ENCODE measurements around the gene SLC4A5.

The SLC4A5 gene

DNA sequence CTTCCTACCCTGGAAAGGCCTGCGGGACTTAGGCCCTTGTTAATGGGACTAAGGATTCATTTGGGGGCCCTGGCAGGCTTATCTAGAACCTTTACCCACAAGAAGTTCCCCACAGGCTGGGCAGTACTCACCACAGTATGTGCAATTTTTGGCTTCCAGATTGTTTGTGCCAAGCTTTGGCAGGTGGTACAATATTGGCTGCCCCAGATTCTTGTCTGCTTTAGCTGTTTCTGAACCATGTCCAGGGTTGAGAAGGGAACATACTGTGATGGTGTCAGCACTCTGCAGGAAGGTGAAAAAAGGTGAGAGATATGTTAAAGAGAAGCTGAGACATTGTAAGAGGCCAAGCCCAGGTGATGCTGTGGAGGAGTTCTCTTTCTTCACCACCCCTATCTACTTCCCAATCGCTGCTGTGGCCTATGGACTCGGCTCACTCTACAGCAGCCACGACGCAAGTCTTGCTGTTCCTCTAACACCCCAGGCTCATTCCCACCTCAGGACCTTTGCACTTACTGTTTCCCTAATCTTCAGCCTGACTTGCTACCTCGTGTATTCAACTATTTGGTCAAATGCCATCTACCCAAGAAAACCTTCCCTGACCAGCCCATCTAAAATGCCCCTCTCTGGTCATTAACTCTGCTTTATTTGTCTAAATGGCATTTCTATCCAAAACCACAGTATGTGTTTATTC, 9.2 kb downstream of the SLC4A5 start:
- no peak overlapping the region for H3K4me3 ChIP-seq (ENCODE audit: low read length in 2 of 2)
- no peaks in the 10 kb centered on the region for H3K9me3 ChIP-seq (ENCODE audit: control insufficient read depth in 2 of 2, low read length in 2 of 2)
- no peak overlapping the region for H3K27ac ChIP-seq (ENCODE audit: low read length)
- no peak overlapping the region for H3K9ac ChIP-seq (ENCODE audit: low read length in 2 of 2)
- H3K27me3 ChIP-seq (ENCODE audit: control insufficient read depth in 1 of 2, insufficient read depth in 2 of 2, low read length in 2 of 2): no peaks in the 10 kb centered on the region
- H3K4me1 ChIP-seq (ENCODE audit: control insufficient read depth, insufficient read depth, low read length): no peaks in the 10 kb centered on the region
- peaks cover 3 to 15% of the 10 kb centered on the region in 2 donors for H3K36me3 ChIP-seq (ENCODE audit: control insufficient read depth in 2 of 2, insufficient read depth in 2 of 2, low read length in 2 of 2)

DNA sequence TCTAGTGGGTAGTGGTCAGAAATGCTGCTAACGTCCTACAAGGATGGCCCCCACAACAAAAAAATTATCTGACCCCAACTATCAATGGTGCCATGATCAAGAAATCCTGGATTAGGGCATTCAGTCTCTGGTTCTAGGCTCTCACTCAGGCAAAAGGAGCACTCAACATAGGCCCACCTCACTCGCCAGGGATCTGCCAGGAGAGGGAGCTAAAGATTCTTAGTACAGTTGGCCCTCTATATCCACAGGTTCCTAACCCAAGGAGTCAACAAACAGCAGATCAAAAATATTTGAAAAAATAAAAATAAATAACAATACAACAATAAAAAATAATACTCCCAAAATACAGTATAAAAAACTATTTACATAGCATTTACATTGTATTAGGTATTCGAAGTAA, 10.0 kb downstream of the SLC4A5 start:
- H3K9me3 ChIP-seq (ENCODE audit: control insufficient read depth in 2 of 2, low read length in 2 of 2): no peaks in the 10 kb centered on the region
- peaks cover 3 to 15% of the 10 kb centered on the region in 2 donors for H3K36me3 ChIP-seq (ENCODE audit: control insufficient read depth in 2 of 2, insufficient read depth in 2 of 2, low read length in 2 of 2)
- no peak overlapping the region for H3K4me3 ChIP-seq (ENCODE audit: low read length in 2 of 2)
- no peaks in the 10 kb centered on the region for H3K27me3 ChIP-seq (ENCODE audit: control insufficient read depth in 1 of 2, insufficient read depth in 2 of 2, low read length in 2 of 2)
- H3K4me1 ChIP-seq (ENCODE audit: control insufficient read depth, insufficient read depth, low read length): no peaks in the 10 kb centered on the region
- no peak overlapping the region for H3K27ac ChIP-seq (ENCODE audit: low read length)
- H3K9ac ChIP-seq (ENCODE audit: low read length in 2 of 2): no peak overlapping the region

GRCh38 chr2:74332550-74333174, 10.6 kb downstream of the SLC4A5 start:
- H3K4me1 ChIP-seq (ENCODE audit: control insufficient read depth, insufficient read depth, low read length): no peaks in the 10 kb centered on the region
- no peaks in the 10 kb centered on the region for H3K9me3 ChIP-seq (ENCODE audit: control insufficient read depth in 2 of 2, low read length in 2 of 2)
- H3K27ac ChIP-seq (ENCODE audit: low read length): no peak overlapping the region
- H3K9ac ChIP-seq (ENCODE audit: low read length in 2 of 2): no peak overlapping the region
- no peak overlapping the region for H3K4me3 ChIP-seq (ENCODE audit: low read length in 2 of 2)
- H3K36me3 ChIP-seq (ENCODE audit: control insufficient read depth in 2 of 2, insufficient read depth in 2 of 2, low read length in 2 of 2): peaks cover 3 to 15% of the 10 kb centered on the region in 2 donors
- H3K27me3 ChIP-seq (ENCODE audit: control insufficient read depth in 1 of 2, insufficient read depth in 2 of 2, low read length in 2 of 2): no peaks in the 10 kb centered on the region

DNA sequence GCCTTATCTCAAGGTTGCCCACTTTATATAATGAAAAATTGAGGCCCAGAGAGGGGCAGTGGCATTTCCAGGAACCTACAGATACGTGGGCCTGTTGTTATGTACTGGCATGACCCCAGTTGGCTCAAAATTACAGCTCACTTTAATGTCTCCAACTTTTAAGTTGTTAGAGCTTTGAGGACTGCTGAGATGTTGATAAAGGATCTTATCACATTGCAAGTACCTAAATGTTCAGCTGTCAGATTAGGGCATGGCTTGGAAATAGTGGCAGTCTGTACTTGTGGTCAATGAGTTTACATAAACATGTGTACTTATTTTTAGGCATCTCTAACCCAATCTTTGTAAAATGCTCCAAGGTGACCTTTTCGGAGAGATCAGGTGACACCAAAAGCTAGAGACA, 14.6 kb downstream of the SLC4A5 start:
- no peak overlapping the region for H3K27ac ChIP-seq (ENCODE audit: low read length)
- H3K4me3 ChIP-seq (ENCODE audit: low read length in 2 of 2): no peak overlapping the region
- peaks cover 3 to 15% of the 10 kb centered on the region in 2 donors for H3K36me3 ChIP-seq (ENCODE audit: control insufficient read depth in 2 of 2, insufficient read depth in 2 of 2, low read length in 2 of 2)
- no peaks in the 10 kb centered on the region for H3K9me3 ChIP-seq (ENCODE audit: control insufficient read depth in 2 of 2, low read length in 2 of 2)
- H3K4me1 ChIP-seq (ENCODE audit: control insufficient read depth, insufficient read depth, low read length): no peaks in the 10 kb centered on the region
- no peak overlapping the region for H3K9ac ChIP-seq (ENCODE audit: low read length in 2 of 2)
- H3K27me3 ChIP-seq (ENCODE audit: control insufficient read depth in 1 of 2, insufficient read depth in 2 of 2, low read length in 2 of 2): no peaks in the 10 kb centered on the region

DNA sequence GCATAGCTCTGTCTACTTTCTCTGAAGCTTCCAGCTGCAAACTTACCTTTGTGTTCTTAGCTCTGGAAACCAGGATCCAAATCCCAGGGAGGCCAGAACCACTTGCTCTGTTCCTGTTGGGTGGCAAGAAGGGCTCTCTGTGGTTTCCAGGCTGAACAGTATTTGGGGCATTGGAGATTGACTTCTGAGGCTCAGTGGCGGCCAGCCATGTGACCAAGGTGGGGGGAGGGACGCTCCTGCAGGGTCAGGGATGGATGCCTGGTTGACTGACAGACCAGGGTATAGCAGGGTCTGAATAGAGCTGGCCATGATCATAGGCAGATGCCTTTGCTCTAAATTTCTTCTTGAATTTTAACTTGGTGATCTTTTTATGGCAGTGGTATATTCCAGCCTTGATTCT, 15.1 kb downstream of the SLC4A5 start:
- Histone ChIP-seq H3K9me3 (ENCODE audit: control insufficient read depth in 2 of 2, low read length in 2 of 2) (no peaks in the 10 kb centered on the region), H3K4me1 (ENCODE audit: control insufficient read depth, insufficient read depth, low read length) (no peaks in the 10 kb centered on the region), H3K9ac (ENCODE audit: low read length in 2 of 2) (no peak overlapping the region)

GRCh38 chr2:74327627-74328026, 15.6 kb downstream of the SLC4A5 start:
- Histone ChIP-seq H3K4me3 (ENCODE audit: low read length in 2 of 2) (no peak overlapping the region), H3K27ac (ENCODE audit: low read length) (no peak overlapping the region), H3K27me3 (ENCODE audit: control insufficient read depth in 1 of 2, insufficient read depth in 2 of 2, low read length in 2 of 2) (no peaks in the 10 kb centered on the region), H3K36me3 (ENCODE audit: control insufficient read depth in 2 of 2, insufficient read depth in 2 of 2, low read length in 2 of 2) (peaks cover 3 to 14% of the 10 kb centered on the region in 2 donors), H3K4me1 (ENCODE audit: control insufficient read depth, insufficient read depth, low read length) (no peaks in the 10 kb centered on the region), H3K9me3 (ENCODE audit: control insufficient read depth in 2 of 2, low read length in 2 of 2) (no peaks in the 10 kb centered on the region), H3K9ac (ENCODE audit: low read length in 2 of 2) (no peak overlapping the region)

More for the DNA sequence above, 15.1 kb downstream of the SLC4A5 start:
- Histone ChIP-seq H3K4me3 (ENCODE audit: low read length in 2 of 2) (no peak overlapping the region), H3K36me3 (ENCODE audit: control insufficient read depth in 2 of 2, insufficient read depth in 2 of 2, low read length in 2 of 2) (peaks cover 3 to 15% of the 10 kb centered on the region in 2 donors), H3K27me3 (ENCODE audit: control insufficient read depth in 1 of 2, insufficient read depth in 2 of 2, low read length in 2 of 2) (no peaks in the 10 kb centered on the region), H3K27ac (ENCODE audit: low read length) (no peak overlapping the region)

- Histone ChIP-seq H3K9ac (ENCODE audit: low read length in 2 of 2) (no peak overlapping the region), H3K9me3 (ENCODE audit: control insufficient read depth in 2 of 2, low read length in 2 of 2) (no peaks in the 10 kb centered on the region), H3K36me3 (ENCODE audit: control insufficient read depth in 2 of 2, insufficient read depth in 2 of 2, low read length in 2 of 2) (peaks cover 3 to 12% of the 10 kb centered on the region in 2 donors), H3K27me3 (ENCODE audit: control insufficient read depth in 1 of 2, insufficient read depth in 2 of 2, low read length in 2 of 2) (no peaks in the 10 kb centered on the region), H3K27ac (ENCODE audit: low read length) (no peak overlapping the region), H3K4me1 (ENCODE audit: control insufficient read depth, insufficient read depth, low read length) (no peaks in the 10 kb centered on the region), H3K4me3 (ENCODE audit: low read length in 2 of 2) (no peak overlapping the region)
Observed at GRCh38 chr2:74327199-74327598, 16.0 kb downstream of the SLC4A5 start.

GRCh38 chr2:74325815-74326214, 17.4 kb downstream of the SLC4A5 start:
- Histone ChIP-seq H3K4me3 (ENCODE audit: low read length in 2 of 2) (no peak overlapping the region), H3K36me3 (ENCODE audit: control insufficient read depth in 2 of 2, insufficient read depth in 2 of 2, low read length in 2 of 2) (peaks cover 3 to 5% of the 10 kb centered on the region in 2 donors), H3K9me3 (ENCODE audit: control insufficient read depth in 2 of 2, low read length in 2 of 2) (no peaks in the 10 kb centered on the region), H3K9ac (ENCODE audit: low read length in 2 of 2) (no peak overlapping the region), H3K27me3 (ENCODE audit: control insufficient read depth in 1 of 2, insufficient read depth in 2 of 2, low read length in 2 of 2) (no peaks in the 10 kb centered on the region), H3K27ac (ENCODE audit: low read length) (no peak overlapping the region), H3K4me1 (ENCODE audit: control insufficient read depth, insufficient read depth, low read length) (no peaks in the 10 kb centered on the region)

DNA sequence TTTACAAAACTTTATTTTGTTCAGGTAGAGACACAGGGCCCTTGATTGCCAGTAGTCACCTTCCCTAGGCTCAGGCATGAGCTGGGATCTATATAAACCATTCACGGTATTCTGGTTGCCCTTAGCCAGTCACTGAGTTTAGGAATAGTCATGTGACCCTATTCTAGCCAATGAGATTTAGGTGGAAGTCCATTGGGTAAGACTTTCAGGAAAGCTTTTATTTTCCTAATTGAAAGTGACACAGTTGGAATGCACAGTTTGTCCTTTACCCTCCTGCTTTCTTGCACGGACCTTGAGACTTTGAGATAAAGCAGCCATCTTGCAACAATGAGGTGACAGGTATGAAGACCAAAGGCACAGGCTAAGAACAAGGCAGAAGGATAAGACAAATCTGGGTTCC, 21.5 kb downstream of the SLC4A5 start:
- no peaks in the 10 kb centered on the region for H3K4me1 ChIP-seq (ENCODE audit: control insufficient read depth, insufficient read depth, low read length)
- no peaks in the 10 kb centered on the region for H3K27me3 ChIP-seq (ENCODE audit: control insufficient read depth in 1 of 2, insufficient read depth in 2 of 2, low read length in 2 of 2)
- no peaks in the 10 kb centered on the region for H3K9me3 ChIP-seq (ENCODE audit: control insufficient read depth in 2 of 2, low read length in 2 of 2)
- no peaks in the 10 kb centered on the region for H3K36me3 ChIP-seq (ENCODE audit: control insufficient read depth in 2 of 2, insufficient read depth in 2 of 2, low read length in 2 of 2)
- no peak overlapping the region for H3K9ac ChIP-seq (ENCODE audit: low read length in 2 of 2)
- H3K4me3 ChIP-seq (ENCODE audit: low read length in 2 of 2): no peak overlapping the region
- no peak overlapping the region for H3K27ac ChIP-seq (ENCODE audit: low read length)

GRCh38 chr2:74317701-74318100, 25.5 kb downstream of the SLC4A5 start:
- Histone ChIP-seq H3K27me3 (ENCODE audit: control insufficient read depth in 1 of 2, insufficient read depth in 2 of 2, low read length in 2 of 2) (no peaks in the 10 kb centered on the region), H3K36me3 (ENCODE audit: control insufficient read depth in 2 of 2, insufficient read depth in 2 of 2, low read length in 2 of 2) (no peaks in the 10 kb centered on the region), H3K4me3 (ENCODE audit: low read length in 2 of 2) (no peak overlapping the region), H3K9me3 (ENCODE audit: control insufficient read depth in 2 of 2, low read length in 2 of 2) (no peaks in the 10 kb centered on the region), H3K27ac (ENCODE audit: low read length) (no peak overlapping the region), H3K9ac (ENCODE audit: low read length in 2 of 2) (no peak overlapping the region), H3K4me1 (ENCODE audit: control insufficient read depth, insufficient read depth, low read length) (no peaks in the 10 kb centered on the region)

- Histone ChIP-seq H3K9ac (ENCODE audit: low read length in 2 of 2) (no peak overlapping the region), H3K27ac (ENCODE audit: low read length) (no peak overlapping the region), H3K4me3 (ENCODE audit: low read length in 2 of 2) (no peak overlapping the region), H3K27me3 (ENCODE audit: control insufficient read depth in 1 of 2, insufficient read depth in 2 of 2, low read length in 2 of 2) (no peaks in the 10 kb centered on the region), H3K9me3 (ENCODE audit: control insufficient read depth in 2 of 2, low read length in 2 of 2) (no peaks in the 10 kb centered on the region), H3K4me1 (ENCODE audit: control insufficient read depth, insufficient read depth, low read length) (no peaks in the 10 kb centered on the region), H3K36me3 (ENCODE audit: control insufficient read depth in 2 of 2, insufficient read depth in 2 of 2, low read length in 2 of 2) (peaks cover 0 to under 1% of the 10 kb centered on the region in 2 donors)
Observed at GRCh38 chr2:74316627-74317295, 26.5 kb downstream of the SLC4A5 start.
